ENCODE data around the gene KCNT2. TPM values are rescaled to one million over a fixed set of nuclear protein-coding genes. Genes with fewer than 3 reads are reported as not detected.

Gene KCNT2
- total and polyA plus RNA-seq, 2 of the 8 experiments (the other 6 are each of a cell fraction or from before 2014, with no cell fraction given): 2.3 to 10.2 TPM

- no peak overlapping the region for H3K27ac ChIP-seq (ENCODE audit: low read depth, low read length)
- no peak overlapping the region for H3K23ac ChIP-seq (ENCODE audit: insufficient read length)
- no peak overlapping the region for H4K8ac ChIP-seq (ENCODE audit: extremely low read depth, insufficient read depth, low read length)
- FAIRE-seq (no peak), DNase-seq (ENCODE audit: low read depth in 1 of 2, low spot score in 2 of 2) (no peak)
- no peak overlapping the region for H2BK12ac ChIP-seq (ENCODE audit: low read depth, low read length)
- ChIA-PET POLR2A (ENCODE audit: partially characterized antibody) (interaction anchor here (1.3 kb wide), 1 partner anchor 10 kb away, joined by 3 read pairs; no protein-coding TSS in a partner anchor), CTCF (ENCODE audit: partially characterized antibody) (no interaction called here)
- no peak overlapping the region for H3K18ac ChIP-seq (ENCODE audit: extremely low read depth, low read length)
- H3K4me1 ChIP-seq (replicated peaks in 1 of 4; ENCODE audit: control insufficient read depth in 3 of 4, insufficient read depth in 4 of 4, low read length in 3 of 4): no peaks in the 10 kb centered on the region
- no peak overlapping the region for H2BK120ac ChIP-seq (replicated peaks; ENCODE audit: low read depth, low read length)
- H3K79me1 ChIP-seq (ENCODE audit: low read depth, low read length): no peaks in the 10 kb centered on the region
- H4K91ac ChIP-seq (replicated peaks; ENCODE audit: insufficient read length, low read length): no peak overlapping the region
- no peaks in the 10 kb centered on the region for H3K79me2 ChIP-seq (ENCODE audit: control insufficient read depth in 1 of 2, insufficient read depth in 2 of 2, low read length in 2 of 2)
- peaks cover 0 to 11% (median 5%) of the 10 kb centered on the region in 4 experiments; a peak in 4 of 8 replicates for H3K36me3 ChIP-seq (ENCODE audit: control insufficient read depth in 2 of 4, insufficient read depth in 4 of 4, low read length in 3 of 4)
- no peaks in the 10 kb centered on the region for H3K23me2 ChIP-seq (ENCODE audit: low read depth, low read length)
- no peak overlapping the region for H2BK20ac ChIP-seq (ENCODE audit: low read length)
- no peak overlapping the region for H2AFZ ChIP-seq (ENCODE audit: low read length)
- H4K20me1 ChIP-seq (replicated peaks in 1 of 2; ENCODE audit: control insufficient read depth in 1 of 2, insufficient read depth in 2 of 2, low read length in 2 of 2): no peaks in the 10 kb centered on the region
- H3K4ac ChIP-seq (replicated peaks; ENCODE audit: insufficient read length, low read depth, low read length): no peak overlapping the region
- no peak overlapping the region for H3K14ac ChIP-seq (ENCODE audit: insufficient read length)
- TF ChIP-seq EZH2 (IDR thresholded peaks at IDR 0.05; ENCODE audit: low read depth, low read length, severe bottlenecking) (no peak), CTCF (IDR thresholded peaks at IDR 0.05; ENCODE audit: control extremely low read depth in 1 of 3, insufficient read depth in 1 of 3, low read depth in 1 of 3, low read length in 3 of 3) (no peak), SAP30 (IDR thresholded peaks at IDR 0.05; ENCODE audit: insufficient read depth, insufficient replicate concordance, low read length) (no peak)
- H2AK5ac ChIP-seq (ENCODE audit: low read depth, low read length): no peak overlapping the region
- H3K9me3 ChIP-seq (ENCODE audit: insufficient read depth in 2 of 2, low read depth in 1 of 2, low read length in 1 of 2): no peaks in the 10 kb centered on the region
- no peak overlapping the region for H2BK15ac ChIP-seq (ENCODE audit: low read length)
- H3K27me3 ChIP-seq (replicated peaks in 1 of 4; ENCODE audit: control insufficient read depth in 3 of 4, extremely low read depth in 1 of 4, insufficient read depth in 3 of 4, low read length in 3 of 4): peaks cover 0 to 1% (median 0%) of the 10 kb centered on the region in 4 experiments; a peak in 1 of 7 replicates
- H3K4me2 ChIP-seq (ENCODE audit: insufficient read depth in 1 of 2, low read depth in 2 of 2, low read length in 2 of 2): no peak overlapping the region
- no peak overlapping the region for H3K9ac ChIP-seq (replicated peaks in 1 of 4; ENCODE audit: extremely low read depth in 1 of 4, low read depth in 3 of 4, low read length in 3 of 4)
- no peak overlapping the region for H2BK5ac ChIP-seq (ENCODE audit: low read depth, low read length)
- no peak overlapping the region for H4K5ac ChIP-seq (ENCODE audit: insufficient read length, low read depth, low read length)
- H3K56ac ChIP-seq (replicated peaks; ENCODE audit: insufficient read length, low read depth, low read length): no peak overlapping the region
- H3K4me3 ChIP-seq (ENCODE audit: extremely low read depth in 1 of 4, insufficient read depth in 2 of 4, low read depth in 3 of 4, low read length in 4 of 4): no peak overlapping the region
Measured at GRCh38 chr1:196277860-196278259, 330.4 kb downstream of the KCNT2 start.

All from H1 (cell line).